ENCODE data around the gene MTHFD1L.

The MTHFD1L gene

DNA sequence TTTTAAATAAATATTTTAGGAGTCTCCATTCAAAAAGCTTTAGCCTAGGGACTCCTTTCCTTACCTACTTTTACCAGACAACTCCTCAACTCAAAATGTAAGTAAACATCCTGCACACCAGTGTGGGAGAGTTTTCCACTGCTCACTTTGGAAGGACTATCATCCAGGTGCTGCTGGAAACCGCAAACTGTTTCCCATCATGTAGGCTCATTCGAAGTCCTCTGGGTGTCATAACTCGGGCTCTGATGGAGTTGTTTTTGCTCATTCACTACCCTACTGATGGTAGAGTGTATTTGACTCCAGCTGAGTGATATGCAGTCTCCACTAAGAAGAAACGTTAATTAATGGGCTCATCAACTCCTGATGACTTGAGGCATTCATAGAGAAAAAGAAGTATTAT lies 237.8 kb downstream of the MTHFD1L start:
- no peak for DNase-seq (ENCODE audit: low read depth)
- TF ChIP-seq, protein P1, sequence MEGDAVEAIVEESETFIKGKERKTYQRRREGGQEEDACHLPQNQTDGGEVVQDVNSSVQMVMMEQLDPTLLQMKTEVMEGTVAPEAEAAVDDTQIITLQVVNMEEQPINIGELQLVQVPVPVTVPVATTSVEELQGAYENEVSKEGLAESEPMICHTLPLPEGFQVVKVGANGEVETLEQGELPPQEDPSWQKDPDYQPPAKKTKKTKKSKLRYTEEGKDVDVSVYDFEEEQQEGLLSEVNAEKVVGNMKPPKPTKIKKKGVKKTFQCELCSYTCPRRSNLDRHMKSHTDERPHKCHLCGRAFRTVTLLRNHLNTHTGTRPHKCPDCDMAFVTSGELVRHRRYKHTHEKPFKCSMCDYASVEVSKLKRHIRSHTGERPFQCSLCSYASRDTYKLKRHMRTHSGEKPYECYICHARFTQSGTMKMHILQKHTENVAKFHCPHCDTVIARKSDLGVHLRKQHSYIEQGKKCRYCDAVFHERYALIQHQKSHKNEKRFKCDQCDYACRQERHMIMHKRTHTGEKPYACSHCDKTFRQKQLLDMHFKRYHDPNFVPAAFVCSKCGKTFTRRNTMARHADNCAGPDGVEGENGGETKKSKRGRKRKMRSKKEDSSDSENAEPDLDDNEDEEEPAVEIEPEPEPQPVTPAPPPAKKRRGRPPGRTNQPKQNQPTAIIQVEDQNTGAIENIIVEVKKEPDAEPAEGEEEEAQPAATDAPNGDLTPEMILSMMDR (IDR thresholded peaks at IDR 0.05; ENCODE audit: control insufficient read depth, extremely low read depth, insufficient read depth): no peak
- H3K4me3 ChIP-seq (ENCODE audit: low read depth, low read length): no peak overlapping the region

- H3K4me3 ChIP-seq (ENCODE audit: low read depth, low read length): no peak overlapping the region
- TF ChIP-seq, protein P1 (IDR thresholded peaks at IDR 0.05; ENCODE audit: control insufficient read depth, extremely low read depth, insufficient read depth): no peak
- no peak for DNase-seq (ENCODE audit: low read depth)
These were observed 242.5 kb downstream of the MTHFD1L start for GRCh38 chr6:151107897-151108427.

DNA sequence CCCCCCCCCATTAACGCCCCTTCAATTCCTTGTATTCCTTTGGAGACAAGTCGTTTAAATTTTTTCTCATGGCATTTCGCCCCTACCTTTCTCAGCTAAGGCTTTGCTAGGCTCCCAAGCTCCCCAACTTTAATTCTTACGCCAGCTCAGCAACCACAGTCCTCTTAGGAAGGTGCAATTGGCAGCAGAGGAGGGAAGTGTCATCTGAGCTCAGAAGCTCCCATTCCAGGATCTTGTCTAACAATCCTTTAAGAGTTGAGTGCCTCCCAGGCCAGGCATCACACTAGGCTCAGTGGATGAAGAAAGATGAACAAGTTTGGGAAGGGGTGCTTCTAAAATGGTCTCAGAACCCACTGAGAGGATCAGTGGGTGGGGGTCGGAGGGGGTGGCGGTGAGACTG lies 243.0 kb downstream of the MTHFD1L start:
- no peak for DNase-seq (ENCODE audit: low read depth)
- TF ChIP-seq, protein P1 (IDR thresholded peaks at IDR 0.05; ENCODE audit: control insufficient read depth, extremely low read depth, insufficient read depth): no peak

DNA sequence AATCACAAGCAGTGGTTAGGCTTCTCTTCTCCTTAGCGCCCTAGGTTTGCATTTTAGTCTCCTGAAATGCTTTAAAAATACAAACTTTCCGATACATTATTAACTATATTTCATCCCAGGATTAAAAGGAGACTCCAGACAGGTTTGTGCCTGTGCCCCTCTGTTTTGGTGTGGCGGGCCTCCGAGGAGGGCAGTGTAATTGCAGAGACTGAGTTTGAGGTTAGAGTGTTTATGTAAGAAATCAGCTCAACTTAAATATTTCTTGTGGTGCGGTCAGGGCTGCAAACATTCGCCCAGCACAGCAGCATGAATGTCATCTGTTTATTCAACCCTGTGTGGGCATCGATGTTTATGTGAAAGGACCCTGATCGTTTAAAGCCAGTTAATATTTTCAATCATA lies 243.9 kb downstream of the MTHFD1L start:
- H3K4me3 ChIP-seq (ENCODE audit: low read depth, low read length): no peak overlapping the region
- TF ChIP-seq, protein P1 (IDR thresholded peaks at IDR 0.05; ENCODE audit: control insufficient read depth, extremely low read depth, insufficient read depth): no peak
- DNase-seq (ENCODE audit: low read depth): no peak

More for the DNA sequence above, 243.0 kb downstream of the MTHFD1L start:
- H3K4me3 ChIP-seq (ENCODE audit: low read depth, low read length): no peak overlapping the region

DNA sequence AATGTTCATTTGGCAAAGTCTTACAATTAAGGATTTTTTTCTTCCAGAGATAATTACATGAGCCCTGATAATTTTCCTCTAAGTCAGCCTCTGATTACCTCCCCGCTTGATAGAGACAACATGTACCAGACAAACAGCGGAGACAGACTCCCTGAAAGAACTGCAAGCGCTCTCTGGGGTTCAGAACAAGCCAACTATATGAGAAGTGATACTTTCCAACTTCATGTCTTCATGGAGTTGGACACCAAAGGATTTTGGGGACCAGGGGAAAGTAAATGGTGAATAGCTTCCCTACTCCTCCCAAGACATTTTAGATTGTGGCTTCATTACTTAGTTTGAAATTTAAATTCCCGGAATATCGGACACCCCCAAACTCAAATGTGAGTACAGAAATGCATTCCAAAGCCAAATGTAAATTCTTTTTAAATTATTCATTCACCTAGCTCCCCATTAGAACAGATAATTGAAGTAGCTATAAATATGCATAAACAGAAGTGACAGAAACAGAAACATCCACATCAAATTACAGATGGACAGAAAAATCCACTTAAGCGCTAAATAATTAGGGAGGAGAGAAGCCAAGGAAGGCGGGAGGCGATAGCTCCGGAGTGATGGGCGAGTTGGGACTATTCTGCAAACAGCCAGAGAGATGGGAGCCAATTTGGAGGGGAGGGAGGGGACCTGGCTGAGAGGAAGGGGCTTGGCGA lies 244.5 kb downstream of the MTHFD1L start:
- TF ChIP-seq, protein P1 (IDR thresholded peaks at IDR 0.05; ENCODE audit: control insufficient read depth, extremely low read depth, insufficient read depth): no peak
- no peak overlapping the region for H3K4me3 ChIP-seq (ENCODE audit: low read depth, low read length)
- no peak for DNase-seq (ENCODE audit: low read depth)

DNA sequence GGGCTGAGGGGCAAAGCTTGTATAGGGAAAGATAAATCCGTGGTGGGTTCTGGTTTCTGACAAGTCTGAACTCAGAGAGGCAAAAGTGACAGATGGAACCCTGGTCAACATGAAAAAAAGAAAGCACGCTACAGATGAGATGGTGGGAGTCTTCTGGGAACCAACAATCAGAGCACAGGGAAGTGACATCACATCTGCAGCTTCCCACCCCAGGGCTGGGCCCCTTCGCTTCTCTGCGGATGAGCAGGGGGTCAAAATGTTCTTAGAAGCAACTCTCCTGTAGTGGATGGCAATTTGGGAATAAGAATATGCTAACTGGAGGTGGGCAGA lies 245.0 kb downstream of the MTHFD1L start:
- TF ChIP-seq, protein P1 (IDR thresholded peaks at IDR 0.05; ENCODE audit: control insufficient read depth, extremely low read depth, insufficient read depth): no peak
- no peak for DNase-seq (ENCODE audit: low read depth)
- H3K4me3 ChIP-seq (ENCODE audit: low read depth, low read length): no peak overlapping the region

- TF ChIP-seq, protein P1 (IDR thresholded peaks at IDR 0.05; ENCODE audit: control insufficient read depth, extremely low read depth, insufficient read depth): no peak
- DNase-seq (ENCODE audit: low read depth): no peak
These were observed 246.2 kb downstream of the MTHFD1L start for GRCh38 chr6:151111670-151112069.

More at GRCh38 chr6:151111670-151112069, 246.2 kb downstream of the MTHFD1L start:
- no peak overlapping the region for H3K4me3 ChIP-seq (ENCODE audit: low read depth, low read length)

Measured in LNCaP clone FGC (cell line).